GM18499 (cell line): ENCODE data around the gene PRSS27.
"Not testable (repeated sequence)": the region's sequence is repeated elsewhere in the genome, so short reads cannot be mapped to it uniquely, and the experiment has no call there.

Experiments used
- ATAC-seq: cut with Tn5 transposase; IDR thresholded peaks from one replicate; pipeline ENCODE4 v1.9.1; 2021; ENCODE audit warnings: moderate number of reproducible peaks; ENCODE audit not compliant: insufficient read depth, unreplicated experiment

Gene PRSS27

GRCh38 chr16:2682209-2683021 lies 37.6 kb downstream of the PRSS27 start, which contains the start of gene KCTD5:
Gene KCTD5 (plus strand): TSS chr16:2682523. CDS start chr16:2682549, 26 bp downstream.
- peak; percentile 36 for ATAC-seq

GRCh38 chr16:2680360-2680759 lies 39.7 kb downstream of the PRSS27 start:
- ATAC-seq = not testable (repeated sequence)

DNA sequence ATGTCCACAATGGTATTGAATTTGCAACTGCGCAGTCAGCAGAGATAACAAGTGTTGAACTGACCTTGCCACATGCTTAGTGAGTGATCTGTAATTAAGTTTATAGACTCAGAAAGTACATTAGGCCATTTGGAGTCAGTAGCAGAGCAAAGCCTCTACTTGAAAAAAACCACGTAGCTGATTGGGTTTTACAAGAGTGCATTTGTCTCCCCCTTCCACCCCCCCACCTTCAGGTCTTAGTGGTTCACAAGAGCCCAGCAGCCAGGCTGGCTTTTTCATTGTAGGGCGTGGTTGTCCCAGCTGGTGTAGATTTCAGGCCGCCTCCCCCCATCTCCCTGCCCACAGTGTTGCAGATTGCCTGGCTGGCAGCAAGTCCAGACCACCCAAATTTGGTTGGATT lies 40.1 kb downstream of the PRSS27 start:
- not testable (repeated sequence) for ATAC-seq

DNA sequence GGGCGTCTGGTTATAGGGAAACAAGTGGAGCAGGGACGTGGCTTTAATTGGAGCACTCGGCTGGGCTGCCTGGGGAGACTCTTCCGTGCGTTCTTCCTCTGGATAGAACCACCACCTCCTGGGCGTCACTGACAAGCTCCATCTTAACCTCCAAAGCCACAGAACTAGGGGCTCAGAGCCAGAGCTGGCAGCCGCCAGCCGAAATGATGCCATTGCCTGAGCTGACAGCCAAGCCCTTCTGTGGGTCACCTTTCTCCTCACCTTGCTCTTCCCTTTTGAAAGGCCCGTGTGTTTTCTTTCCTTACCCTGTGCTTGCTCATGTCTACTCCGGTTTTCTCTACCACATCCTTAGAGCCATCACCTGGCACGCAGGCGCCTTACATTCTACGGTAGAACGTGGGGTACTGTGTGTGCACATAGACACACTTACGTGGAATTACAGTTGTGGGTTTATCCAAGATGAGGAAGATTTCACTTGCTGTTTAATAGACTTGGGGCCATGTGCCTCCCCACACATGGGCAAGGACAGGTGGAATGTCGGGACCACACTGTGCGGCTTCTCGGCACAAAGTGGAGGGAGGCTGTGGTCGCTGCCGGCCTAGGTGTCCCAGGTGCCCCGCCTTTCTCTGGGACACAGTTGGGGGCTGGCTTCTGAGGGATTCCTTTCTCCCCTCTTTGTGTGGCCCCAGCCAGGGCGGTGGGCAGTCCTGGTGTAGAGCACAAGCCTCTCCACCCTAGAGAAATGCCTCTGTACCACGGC lies 41.6 kb downstream of the PRSS27 start:
- ATAC-seq = not testable (repeated sequence)

DNA sequence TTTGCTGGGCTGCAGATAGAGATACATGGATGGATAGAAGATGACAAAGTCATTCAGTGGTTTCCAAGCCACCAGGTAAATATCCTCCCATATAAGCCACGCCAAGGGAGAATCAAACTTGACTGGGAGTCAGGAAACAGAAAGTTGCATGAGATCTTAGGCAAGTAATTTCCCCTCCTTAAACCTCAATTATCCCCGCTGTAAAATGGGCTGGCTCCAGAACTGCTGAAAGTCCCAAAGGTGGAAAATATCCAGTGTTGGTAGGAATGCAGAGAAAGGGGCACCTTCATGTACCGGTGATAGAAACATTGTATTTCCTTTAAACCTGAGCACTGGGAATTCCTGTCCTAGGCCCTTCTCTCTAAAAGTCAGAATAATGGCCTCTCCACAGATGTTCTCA lies 43.1 kb downstream of the PRSS27 start:
- not testable (repeated sequence) for ATAC-seq

DNA sequence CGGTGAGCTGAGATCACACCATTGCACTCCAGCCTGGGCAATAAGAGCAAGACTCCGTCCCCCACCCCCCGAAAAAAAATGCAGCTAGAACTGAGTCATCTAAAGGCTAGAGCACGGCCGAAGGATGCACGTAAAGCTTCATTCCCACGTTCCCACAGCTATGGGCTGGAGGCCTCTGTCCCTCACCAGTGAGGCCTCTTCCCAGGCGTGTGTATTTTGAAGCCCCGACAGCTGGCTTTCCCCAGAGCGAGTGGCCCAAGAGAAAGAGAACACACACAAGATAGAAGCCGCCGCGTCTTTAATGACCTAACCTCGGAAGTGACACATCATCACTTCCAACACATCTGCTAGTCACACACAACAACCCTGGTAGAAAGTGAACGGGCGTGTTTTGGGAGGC lies 44.3 kb downstream of the PRSS27 start:
- ATAC-seq = no peak

GRCh38 chr16:2675021-2675420 lies 45.0 kb downstream of the PRSS27 start:
- ATAC-seq = no peak

DNA sequence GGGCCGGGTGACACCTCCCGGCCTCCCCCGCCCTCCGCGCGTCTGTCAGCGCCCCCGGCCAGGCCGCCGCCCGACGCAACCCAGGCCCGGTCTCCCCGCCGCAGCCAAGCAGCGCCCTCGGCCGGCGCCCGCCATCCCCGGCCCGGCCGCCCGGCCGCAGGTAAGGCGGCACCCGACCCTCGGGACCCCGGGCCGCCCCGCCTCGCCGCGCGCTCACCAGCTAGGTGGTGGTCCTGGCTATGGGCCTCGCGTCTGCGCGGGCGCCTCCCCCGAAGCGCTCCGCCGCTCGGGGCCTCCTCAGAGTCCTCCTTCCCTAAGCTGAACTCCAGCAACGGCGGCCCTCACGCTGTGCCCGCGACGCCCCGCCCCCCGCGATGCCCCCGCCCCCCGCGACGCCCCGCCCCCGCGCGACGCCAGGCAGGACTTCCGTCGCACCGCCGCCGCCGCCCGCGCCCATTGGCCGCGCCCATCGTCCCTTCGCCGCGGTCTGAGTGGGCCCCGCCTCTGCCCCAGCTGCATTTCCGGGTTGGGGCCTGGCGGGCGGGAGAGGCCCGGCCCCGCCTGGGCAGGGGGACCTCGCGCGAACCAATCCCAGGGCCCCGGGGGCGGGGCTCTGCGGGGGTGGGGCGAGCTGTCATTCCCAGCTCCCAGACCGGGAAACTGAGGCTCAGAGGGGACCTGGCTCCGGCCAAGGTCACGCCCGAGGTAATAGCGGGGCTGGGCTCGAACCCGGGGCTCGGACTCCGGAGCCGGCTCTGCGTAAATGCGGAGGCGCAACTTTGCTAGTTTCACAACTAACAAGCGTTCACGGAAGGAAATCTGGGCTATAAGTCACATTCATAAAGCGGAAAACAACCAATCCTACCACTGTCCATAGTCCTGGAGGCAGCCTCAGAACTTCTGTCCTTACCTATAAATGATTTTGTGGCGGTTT lies 46.7 kb downstream of the PRSS27 start:
- no peak for ATAC-seq

- ATAC-seq = no peak
These were observed 48.3 kb downstream of the PRSS27 start for GRCh38 chr16:2671741-2672140.

DNA sequence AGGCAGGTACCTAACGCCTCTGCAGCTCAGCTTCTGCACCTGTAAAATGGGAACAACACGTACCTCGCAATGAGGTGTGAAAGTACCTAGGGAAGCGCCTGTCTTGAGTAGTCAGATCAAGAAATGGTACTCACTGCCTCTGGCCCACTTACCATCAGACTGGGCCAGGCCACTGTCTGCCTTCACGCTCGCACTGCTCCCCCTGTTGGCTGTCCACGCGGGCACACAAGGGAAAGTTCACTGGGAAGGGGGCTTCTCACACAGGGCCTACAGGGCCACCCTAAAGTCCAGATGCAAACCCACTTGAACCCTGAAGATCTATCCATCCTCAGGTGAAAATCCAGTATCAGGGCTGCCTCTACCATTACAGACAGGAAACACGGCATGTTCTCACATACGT lies 48.8 kb downstream of the PRSS27 start:
- ATAC-seq = not testable (repeated sequence)

DNA sequence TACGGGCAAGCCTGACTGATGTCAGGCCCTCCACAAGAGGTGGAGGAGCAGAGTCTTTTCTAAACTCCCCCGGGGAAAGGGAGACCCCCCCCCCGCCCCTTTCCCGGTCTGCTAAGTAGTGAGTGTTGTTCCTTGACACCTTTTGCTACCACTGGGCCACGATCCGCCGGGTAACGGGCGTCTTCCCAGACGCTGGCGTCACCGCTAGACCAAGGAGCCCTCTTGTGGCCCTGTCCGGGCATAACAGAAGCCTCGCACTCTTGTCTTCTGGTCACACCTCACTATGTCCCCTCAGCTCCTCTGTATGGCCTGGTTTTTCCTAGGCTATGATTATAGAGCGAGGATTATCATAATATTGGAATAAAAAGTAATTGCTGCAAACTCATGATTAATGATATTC lies 50.0 kb downstream of the PRSS27 start:
- ATAC-seq = not testable (repeated sequence)

GRCh38 chr16:2669587-2669986 lies 50.4 kb downstream of the PRSS27 start:
- ATAC-seq = not testable (repeated sequence)

- not testable (repeated sequence) for ATAC-seq
These were observed 53.4 kb downstream of the PRSS27 start for GRCh38 chr16:2666671-2667070.

- no peak for ATAC-seq
These were observed 55.4 kb downstream of the PRSS27 start for GRCh38 chr16:2664574-2664982.

GRCh38 chr16:2663553-2664546 lies 56.2 kb downstream of the PRSS27 start:
- no peak for ATAC-seq
